HCT116 (cell line): Measurements from ENCODE around the gene ERCC5. TPM values are rescaled to one million over a fixed set of nuclear protein-coding genes. Genes with fewer than 3 reads are reported as not detected.

Experiments
- ATAC-seq: fragments of 200-7000 bp; cut with Tn5 transposase; 2 replicates; pipeline ENCODE4 v1.9.1; 2020; ENCODE audit warnings: mild to moderate bottlenecking, moderate library complexity
- BruUV-seq: library from RNA; stranded (reverse); fragments of 400-500 nt; replicated peaks from 2 replicates; lab custom pipeline; 2021; lab: Mats Ljungman, UMichigan
- CTCF ChIA-PET: fragments of 300-600 bp; sonication (Branson Sonifier 250); formaldehyde crosslinking; loops from one replicate; lab custom pipeline; 2021; ENCODE audit warnings: antibody characterized with exemption; lab: Charles Lee
- POLR2A ChIA-PET: fragments of 300-600, 350-600 bp; sonication (Branson Sonifier 250); formaldehyde crosslinking; loops from one replicate; lab custom pipeline; 2021; ENCODE audit warnings: antibody characterized with exemption; lab: Charles Lee
- RAD21 ChIA-PET, 2 experiments: fragments of 300-600 bp; sonication (Branson Sonifier 250); formaldehyde crosslinking; loops; one replicate each; lab custom pipeline; 2023; ENCODE audit warnings: low total read pairs in 2 of 2; ENCODE audit not compliant: uncharacterized antibody in 2 of 2, unreplicated experiment in 2 of 2, low non-redundant PET in 1 of 2; lab: Charles Lee
- DNase-seq: peaks from one replicate; pipeline ENCODE4 v3.0.0-alpha.2; 2010; ENCODE audit warnings: low read depth, low spot score
- H2AFZ ChIP-seq: fragments of 200-600 bp; shearing (Covaris generic), sonication (generic); 2 replicates; pipeline ENCODE4 v1.6.1; 2017; ENCODE audit warnings: low read depth, mixed run types, mixed read lengths, antibody characterized with exemption, low read length; ENCODE audit not compliant: poor library complexity, severe bottlenecking
- H3K27ac ChIP-seq: 2 replicates; pipeline ENCODE4 v1.5.1; 2012; ENCODE audit warnings: low read depth, low read length
- H3K27me3 ChIP-seq: fragments of 200-600 bp; sonication (generic); 2 replicates; pipeline ENCODE4 v1.6.1; 2016; ENCODE audit warnings: mixed run types, low read length, mixed read lengths; ENCODE audit not compliant: insufficient read depth
- H3K36me3 ChIP-seq, 2 experiments: fragments of 200-500 bp in 1 of 2; fragments of 200-600 bp in 1 of 2; sonication (Bioruptor generic) in 1 of 2; sonication (generic) in 1 of 2; 2 replicates each; pipeline versions ENCODE4 v1.5.1 to v1.6.1; 2014 to 2016; ENCODE audit warnings: low read length in 2 of 2, inconsistent platforms in 1 of 2, mixed read lengths in 1 of 2, mixed run types in 1 of 2; ENCODE audit not compliant: insufficient read depth in 2 of 2, control insufficient read depth in 1 of 2
- H3K4me1 ChIP-seq, 2 experiments: fragments of 200-600 bp in 1 of 2; sonication (generic) in 1 of 2; 2 replicates each; pipeline versions ENCODE4 v1.5.1 to v1.6.1; 2012 to 2017; ENCODE audit warnings: low read length in 2 of 2, inconsistent platforms in 1 of 2, mild to moderate bottlenecking in 1 of 2, mixed read lengths in 1 of 2, mixed run types in 1 of 2, moderate library complexity in 1 of 2; ENCODE audit not compliant: insufficient read depth in 2 of 2, control insufficient read depth in 1 of 2
- H3K4me2 ChIP-seq: fragments of 200-600 bp; sonication (generic); 2 replicates; pipeline ENCODE4 v1.6.1; 2017; ENCODE audit warnings: mixed run types, low read length, mixed read lengths
- H3K4me3 ChIP-seq, 2 experiments: fragments of 200-600 bp in 1 of 2; sonication (generic) in 1 of 2; replicated peaks in 1 of 2; 2 replicates each; pipeline ENCODE4 v1.5.1; 2011 to 2016; ENCODE audit warnings: low read length in 2 of 2, control low read depth in 1 of 2, low read depth in 1 of 2, mild to moderate bottlenecking in 1 of 2, mixed read lengths in 1 of 2, mixed run types in 1 of 2
- H3K79me2 ChIP-seq: fragments of 200-600 bp; sonication (generic); 2 replicates; pipeline ENCODE4 v1.6.1; 2017; ENCODE audit warnings: mild to moderate bottlenecking, mixed run types, low read length, moderate library complexity, mixed read lengths; ENCODE audit not compliant: insufficient read depth
- H3K9ac ChIP-seq: fragments of 200-600 bp; sonication (generic); 2 replicates; pipeline ENCODE4 v1.6.1; 2016; ENCODE audit warnings: low read length, mixed read lengths
- H3K9me2 ChIP-seq: fragments of 200-600 bp; sonication (generic), shearing (Covaris generic); 2 replicates; pipeline ENCODE4 v1.6.1; 2017; ENCODE audit warnings: mixed run types, mild to moderate bottlenecking, moderate library complexity; ENCODE audit not compliant: insufficient read depth
- H3K9me3 ChIP-seq, 2 experiments: fragments of 200-500 bp in 1 of 2; fragments of 200-600 bp in 1 of 2; sonication (Bioruptor generic) in 1 of 2; sonication (generic) in 1 of 2; 2 replicates each; pipeline ENCODE4 v1.6.1; 2014 to 2017; ENCODE audit warnings: low read length in 2 of 2, mixed read lengths in 2 of 2, inconsistent platforms in 1 of 2, low read depth in 1 of 2, mild to moderate bottlenecking in 1 of 2, mixed run types in 1 of 2, moderate library complexity in 1 of 2; ENCODE audit not compliant: control insufficient read depth in 1 of 2, insufficient read depth in 1 of 2
- H4K20me1 ChIP-seq: fragments of 200-600 bp; sonication (generic), shearing (Covaris generic); 2 replicates; pipeline ENCODE4 v1.6.1; 2017; ENCODE audit warnings: mixed run types, mild to moderate bottlenecking, moderate library complexity; ENCODE audit not compliant: insufficient read depth
- CEBPB ChIP-seq: IDR thresholded peaks from 2 replicates; pipeline ENCODE4 v1.6.1; 2012; ENCODE audit warnings: low read depth
- CTCF ChIP-seq, 3 experiments: fragments of 200-600 bp in 1 of 3; sonication (generic) in 1 of 3; IDR thresholded peaks in 2 of 3; conservative IDR thresholded peaks in 1 of 3; 2 replicates each; pipeline ENCODE4 v1.5.1; 2012 to 2017; ENCODE audit warnings: low read depth in 2 of 3, low read length in 2 of 3, antibody characterized with exemption in 1 of 3, borderline replicate concordance in 1 of 3, control low read depth in 1 of 3, mild to moderate bottlenecking in 1 of 3, mixed read lengths in 1 of 3, mixed run types in 1 of 3, moderate library complexity in 1 of 3; ENCODE audit not compliant: insufficient read depth in 1 of 3
- EZH2 ChIP-seq: fragments of 200-600 bp; sonication (generic); IDR thresholded peaks from 2 replicates; pipeline ENCODE4 v1.6.1; 2017; ENCODE audit warnings: antibody characterized with exemption, mixed run types
- EZH2phosphoT487 ChIP-seq: fragments of 200-600 bp; IDR thresholded peaks from 2 replicates; pipeline ENCODE4 v1.6.1; 2018; ENCODE audit warnings: antibody characterized with exemption, borderline replicate concordance
- POLR2A ChIP-seq: IDR thresholded peaks from 2 replicates; pipeline ENCODE4 v1.7.0; 2011; ENCODE audit warnings: borderline replicate concordance; ENCODE audit not compliant: insufficient read depth, insufficient read length; ENCODE audit errors: extremely low read depth
- POLR2AphosphoS5 ChIP-seq: IDR thresholded peaks from 2 replicates; pipeline ENCODE4 v1.6.1; 2011; ENCODE audit warnings: mild to moderate bottlenecking, low read depth, low read length, moderate library complexity
- REST ChIP-seq: IDR thresholded peaks from 2 replicates; pipeline ENCODE4 v1.6.1; 2012; ENCODE audit warnings: low read depth
- SRF ChIP-seq: IDR thresholded peaks from 2 replicates; pipeline ENCODE4 v1.6.1; 2012; ENCODE audit warnings: low read depth
- TCF7L2 ChIP-seq: IDR thresholded peaks from 2 replicates; pipeline ENCODE4 v1.7.0; 2011; ENCODE audit warnings: borderline replicate concordance, inconsistent platforms; ENCODE audit not compliant: insufficient read depth, insufficient read length; ENCODE audit errors: extremely low read depth
- ZBTB33 ChIP-seq: IDR thresholded peaks from 2 replicates; pipeline ENCODE4 v1.6.1; 2011; ENCODE audit warnings: mild to moderate bottlenecking, low read length, moderate library complexity; ENCODE audit not compliant: insufficient replicate concordance; ENCODE audit errors: extremely low read depth
- ZFX ChIP-seq: fragments of 450-650 bp; IDR thresholded peaks from 2 replicates; pipeline ENCODE4 v1.6.1; 2017
- ZNF274 ChIP-seq: fragments of 200-500 bp; sonication (Bioruptor generic); IDR thresholded peaks from 2 replicates; pipeline ENCODE4 v1.6.1; 2014; ENCODE audit warnings: mild to moderate bottlenecking, low read depth, low read length, inconsistent platforms
- intact Hi-C: fragments of 100-400 bp; cut with micrococcal nuclease; formaldehyde crosslinking; loops from 2 replicates; pipeline ENCODE4 v1.10.0; 2022
- total RNA-seq: library from RNA; stranded (reverse); gene quantifications from one replicate; pipeline ENCODE4 v1.2.1, GENCODE V29; 2021; ENCODE audit not compliant: unreplicated experiment
- TF ChIP-seq, protein P1 (sequence below): IDR thresholded peaks from 2 replicates; pipeline ENCODE4 v1.6.1; 2012

Gene ERCC5
- total RNA-seq, 1 experiment from 2014 or later = 25.6 TPM

GRCh38 chr13:102872531-102872930 lies 26.7 kb downstream of the ERCC5 start:
- CTCF ChIA-PET = no interaction called here
- TF ChIP-seq ZNF274 (no peak), CEBPB (no peak), REST (no peak), CTCF (IDR thresholded peaks at IDR 0.05 in 2 of 3, conservative IDR thresholded peaks at IDR 0.05 in 1 of 3; ENCODE audit: borderline replicate concordance in 1 of 3, insufficient read depth in 1 of 3, low read depth in 2 of 3, low read length in 2 of 3) (no peak), POLR2AphosphoS5 (no peak), POLR2A (no peak), ZBTB33 (no peak), EZH2phosphoT487 (no peak), ZFX (no peak), EZH2 (no peak), SRF (no peak), TCF7L2 (no peak)
- TF ChIP-seq, protein P1, sequence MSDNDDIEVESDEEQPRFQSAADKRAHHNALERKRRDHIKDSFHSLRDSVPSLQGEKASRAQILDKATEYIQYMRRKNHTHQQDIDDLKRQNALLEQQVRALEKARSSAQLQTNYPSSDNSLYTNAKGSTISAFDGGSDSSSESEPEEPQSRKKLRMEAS = no peak
- no peak overlapping the region for H3K9ac ChIP-seq
- H3K27ac ChIP-seq = no peak overlapping the region
- no peaks in the 10 kb centered on the region for H3K79me2 ChIP-seq
- no peak overlapping the region for H3K4me2 ChIP-seq
- H3K4me3 ChIP-seq = no peak overlapping the region
- ATAC-seq (no peak), DNase-seq (no peak)
- H3K27me3 ChIP-seq = no peaks in the 10 kb centered on the region
- H3K36me3 ChIP-seq = peaks cover 0 to 31% of the 10 kb centered on the region in 2 experiments; a peak in 2 of 4 replicates
- H4K20me1 ChIP-seq = no peaks in the 10 kb centered on the region
- POLR2A ChIA-PET = no interaction called here
- no TSS peak for BruUV-seq
- intact Hi-C loops = no loop called here
- H3K4me1 ChIP-seq = no peaks in the 10 kb centered on the region
- no peak overlapping the region for H2AFZ ChIP-seq
- RAD21 ChIA-PET = no interaction called here
- H3K9me3 ChIP-seq = no peaks in the 10 kb centered on the region
- no peaks in the 10 kb centered on the region for H3K9me2 ChIP-seq
